Measurements from ENCODE around the gene PPP4R1. TPM values are rescaled to one million over a fixed set of nuclear protein-coding genes. Genes with fewer than 3 reads are reported as not detected.

The PPP4R1 gene
- total RNA-seq, 1 experiment from 2014 or later, result 71.1 TPM

DNA sequence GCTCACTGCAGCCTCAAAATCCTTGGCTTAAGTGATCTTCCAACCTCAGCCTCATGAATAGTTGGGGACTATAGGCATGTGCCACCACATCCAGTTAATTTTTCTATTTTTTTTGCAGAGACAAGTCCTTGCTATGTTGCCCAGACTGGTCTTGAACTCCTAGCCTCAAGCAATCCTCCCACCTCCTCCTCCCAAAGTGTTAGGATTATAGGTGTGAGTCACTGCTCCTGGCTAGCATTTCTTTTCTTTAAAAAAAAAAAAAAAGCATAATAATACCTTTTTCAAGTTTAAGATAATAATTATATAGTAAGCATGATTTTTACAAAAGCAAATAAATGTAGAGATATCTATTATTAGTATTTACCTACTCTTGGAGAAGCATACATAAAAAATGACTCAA, 36.1 kb downstream of the PPP4R1 start:
- no peaks in the 10 kb centered on the region for H3K27me3 Mint-ChIP-seq (ENCODE audit: low read depth)
- ChIA-PET CTCF (interaction anchor here (0.6 to 1.1 kb wide), 2 partner anchors 50 to 84 kb away, joined by 3 read pairs; no protein-coding TSS in a partner anchor), POLR2A (no interaction called here)
- peaks cover 23% of the 10 kb centered on the region for H3K4me1 Mint-ChIP-seq
- no peak overlapping the region for H3K4me3 Mint-ChIP-seq
- peaks cover 21% of the 10 kb centered on the region for H3K9me3 Mint-ChIP-seq
- no peak overlapping the region for H3K27ac Mint-ChIP-seq
- ATAC-seq (no peak), DNase-seq (ENCODE audit: low spot score) (no peak)
- peaks cover 36% of the 10 kb centered on the region for H3K36me3 Mint-ChIP-seq
- TF ChIP-seq GRHL2 (CRISPR knock-in tag; IDR thresholded peaks at IDR 0.05; ENCODE audit: insufficient replicate concordance, severe bottlenecking), result no peak
- TF ChIP-seq ZNF232 (CRISPR knock-in tag; IDR thresholded peaks at IDR 0.05), result no peak
- no peak for TF ChIP-seq RELA (CRISPR knock-in tag; IDR thresholded peaks at IDR 0.05; ENCODE audit: borderline replicate concordance)
- TF ChIP-seq, protein P1, sequence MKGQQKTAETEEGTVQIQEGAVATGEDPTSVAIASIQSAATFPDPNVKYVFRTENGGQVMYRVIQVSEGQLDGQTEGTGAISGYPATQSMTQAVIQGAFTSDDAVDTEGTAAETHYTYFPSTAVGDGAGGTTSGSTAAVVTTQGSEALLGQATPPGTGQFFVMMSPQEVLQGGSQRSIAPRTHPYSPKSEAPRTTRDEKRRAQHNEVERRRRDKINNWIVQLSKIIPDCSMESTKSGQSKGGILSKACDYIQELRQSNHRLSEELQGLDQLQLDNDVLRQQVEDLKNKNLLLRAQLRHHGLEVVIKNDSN (CRISPR knock-in tag; IDR thresholded peaks at IDR 0.05), result no peak
- TF ChIP-seq PRRX2 (CRISPR knock-in tag; IDR thresholded peaks at IDR 0.05), result no peak
- TF ChIP-seq CREB1 (CRISPR knock-in tag; IDR thresholded peaks at IDR 0.05), result no peak
- no peak for TF ChIP-seq ZNF416 (CRISPR knock-in tag; IDR thresholded peaks at IDR 0.05)
- TF ChIP-seq, protein P2, sequence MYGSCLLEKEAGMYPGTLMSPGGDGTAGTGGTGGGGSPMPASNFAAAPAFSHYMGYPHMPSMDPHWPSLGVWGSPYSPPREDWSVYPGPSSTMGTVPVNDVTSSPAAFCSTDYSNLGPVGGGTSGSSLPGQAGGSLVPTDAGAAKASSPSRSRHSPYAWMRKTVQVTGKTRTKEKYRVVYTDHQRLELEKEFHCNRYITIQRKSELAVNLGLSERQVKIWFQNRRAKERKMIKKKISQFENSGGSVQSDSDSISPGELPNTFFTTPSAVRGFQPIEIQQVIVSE (CRISPR knock-in tag; IDR thresholded peaks at IDR 0.05; ENCODE audit: borderline replicate concordance), result no peak
- no peak for TF ChIP-seq ZBTB21 (CRISPR knock-in tag; IDR thresholded peaks at IDR 0.05; ENCODE audit: borderline replicate concordance)
- TF ChIP-seq ETV6 (CRISPR knock-in tag; IDR thresholded peaks at IDR 0.05), result no peak
- TF ChIP-seq, protein P3, sequence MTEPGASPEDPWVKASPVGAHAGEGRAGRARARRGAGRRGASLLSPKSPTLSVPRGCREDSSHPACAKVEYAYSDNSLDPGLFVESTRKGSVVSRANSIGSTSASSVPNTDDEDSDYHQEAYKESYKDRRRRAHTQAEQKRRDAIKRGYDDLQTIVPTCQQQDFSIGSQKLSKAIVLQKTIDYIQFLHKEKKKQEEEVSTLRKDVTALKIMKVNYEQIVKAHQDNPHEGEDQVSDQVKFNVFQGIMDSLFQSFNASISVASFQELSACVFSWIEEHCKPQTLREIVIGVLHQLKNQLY (CRISPR knock-in tag; IDR thresholded peaks at IDR 0.05), result no peak

DNA sequence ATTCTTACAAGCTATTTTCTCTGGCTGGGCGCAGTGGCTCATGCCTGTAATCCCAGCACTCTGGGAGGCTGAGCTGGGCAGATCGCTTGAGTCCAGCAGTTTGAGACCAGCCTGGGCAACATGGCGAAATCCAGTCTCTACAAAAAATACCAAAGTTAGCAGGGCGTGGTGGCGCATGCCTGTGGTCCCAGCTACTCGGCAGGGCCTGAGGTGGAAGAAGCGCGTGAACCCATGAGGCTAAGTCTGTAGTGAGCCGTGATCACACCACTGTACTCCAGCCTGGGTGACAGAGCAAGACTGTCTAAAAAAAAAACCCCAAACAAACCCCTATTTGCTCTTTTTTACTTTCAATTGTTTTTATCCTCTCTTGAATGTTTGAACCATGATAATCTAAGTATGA, 37.0 kb downstream of the PPP4R1 start:
- TF ChIP-seq NFATC4 (CRISPR knock-in tag; IDR thresholded peaks at IDR 0.05), result no peak
- TF ChIP-seq, protein P4, sequence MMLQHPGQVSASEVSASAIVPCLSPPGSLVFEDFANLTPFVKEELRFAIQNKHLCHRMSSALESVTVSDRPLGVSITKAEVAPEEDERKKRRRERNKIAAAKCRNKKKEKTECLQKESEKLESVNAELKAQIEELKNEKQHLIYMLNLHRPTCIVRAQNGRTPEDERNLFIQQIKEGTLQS (CRISPR knock-in tag; conservative IDR thresholded peaks at IDR 0.05), result no peak
- TF ChIP-seq ZNF121 (CRISPR knock-in tag; IDR thresholded peaks at IDR 0.05), result no peak
- TF ChIP-seq TCF7 (CRISPR knock-in tag; IDR thresholded peaks at IDR 0.05; ENCODE audit: low read depth), result no peak
- no peak for TF ChIP-seq ZNF671 (CRISPR knock-in tag; IDR thresholded peaks at IDR 0.05)
- no peak for TF ChIP-seq NR1H2 (CRISPR knock-in tag; IDR thresholded peaks at IDR 0.05)
- TF ChIP-seq, protein P5, sequence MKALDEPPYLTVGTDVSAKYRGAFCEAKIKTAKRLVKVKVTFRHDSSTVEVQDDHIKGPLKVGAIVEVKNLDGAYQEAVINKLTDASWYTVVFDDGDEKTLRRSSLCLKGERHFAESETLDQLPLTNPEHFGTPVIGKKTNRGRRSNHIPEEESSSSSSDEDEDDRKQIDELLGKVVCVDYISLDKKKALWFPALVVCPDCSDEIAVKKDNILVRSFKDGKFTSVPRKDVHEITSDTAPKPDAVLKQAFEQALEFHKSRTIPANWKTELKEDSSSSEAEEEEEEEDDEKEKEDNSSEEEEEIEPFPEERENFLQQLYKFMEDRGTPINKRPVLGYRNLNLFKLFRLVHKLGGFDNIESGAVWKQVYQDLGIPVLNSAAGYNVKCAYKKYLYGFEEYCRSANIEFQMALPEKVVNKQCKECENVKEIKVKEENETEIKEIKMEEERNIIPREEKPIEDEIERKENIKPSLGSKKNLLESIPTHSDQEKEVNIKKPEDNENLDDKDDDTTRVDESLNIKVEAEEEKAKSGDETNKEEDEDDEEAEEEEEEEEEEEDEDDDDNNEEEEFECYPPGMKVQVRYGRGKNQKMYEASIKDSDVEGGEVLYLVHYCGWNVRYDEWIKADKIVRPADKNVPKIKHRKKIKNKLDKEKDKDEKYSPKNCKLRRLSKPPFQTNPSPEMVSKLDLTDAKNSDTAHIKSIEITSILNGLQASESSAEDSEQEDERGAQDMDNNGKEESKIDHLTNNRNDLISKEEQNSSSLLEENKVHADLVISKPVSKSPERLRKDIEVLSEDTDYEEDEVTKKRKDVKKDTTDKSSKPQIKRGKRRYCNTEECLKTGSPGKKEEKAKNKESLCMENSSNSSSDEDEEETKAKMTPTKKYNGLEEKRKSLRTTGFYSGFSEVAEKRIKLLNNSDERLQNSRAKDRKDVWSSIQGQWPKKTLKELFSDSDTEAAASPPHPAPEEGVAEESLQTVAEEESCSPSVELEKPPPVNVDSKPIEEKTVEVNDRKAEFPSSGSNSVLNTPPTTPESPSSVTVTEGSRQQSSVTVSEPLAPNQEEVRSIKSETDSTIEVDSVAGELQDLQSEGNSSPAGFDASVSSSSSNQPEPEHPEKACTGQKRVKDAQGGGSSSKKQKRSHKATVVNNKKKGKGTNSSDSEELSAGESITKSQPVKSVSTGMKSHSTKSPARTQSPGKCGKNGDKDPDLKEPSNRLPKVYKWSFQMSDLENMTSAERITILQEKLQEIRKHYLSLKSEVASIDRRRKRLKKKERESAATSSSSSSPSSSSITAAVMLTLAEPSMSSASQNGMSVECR (CRISPR knock-in tag; IDR thresholded peaks at IDR 0.05; ENCODE audit: borderline replicate concordance), result no peak
- no peak for TF ChIP-seq ELF4 (CRISPR knock-in tag; IDR thresholded peaks at IDR 0.05; ENCODE audit: low read depth)
- TF ChIP-seq ESRRA (CRISPR knock-in tag; IDR thresholded peaks at IDR 0.05; ENCODE audit: borderline replicate concordance), result no peak
- no peak for TF ChIP-seq MYBL2 (CRISPR knock-in tag; IDR thresholded peaks at IDR 0.05)
- TF ChIP-seq, protein P6, sequence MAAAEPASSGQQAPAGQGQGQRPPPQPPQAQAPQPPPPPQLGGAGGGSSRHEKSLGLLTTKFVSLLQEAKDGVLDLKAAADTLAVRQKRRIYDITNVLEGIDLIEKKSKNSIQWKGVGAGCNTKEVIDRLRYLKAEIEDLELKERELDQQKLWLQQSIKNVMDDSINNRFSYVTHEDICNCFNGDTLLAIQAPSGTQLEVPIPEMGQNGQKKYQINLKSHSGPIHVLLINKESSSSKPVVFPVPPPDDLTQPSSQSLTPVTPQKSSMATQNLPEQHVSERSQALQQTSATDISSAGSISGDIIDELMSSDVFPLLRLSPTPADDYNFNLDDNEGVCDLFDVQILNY (CRISPR knock-in tag; IDR thresholded peaks at IDR 0.05), result no peak
- no peak for TF ChIP-seq NR3C1 (CRISPR knock-in tag; conservative IDR thresholded peaks at IDR 0.05; ENCODE audit: low read depth)
- TF ChIP-seq TEAD1 (CRISPR knock-in tag; IDR thresholded peaks at IDR 0.05), result no peak
- TF ChIP-seq CREM (CRISPR knock-in tag; IDR thresholded peaks at IDR 0.05), result no peak
- TF ChIP-seq, protein P1 (CRISPR knock-in tag; IDR thresholded peaks at IDR 0.05), result no peak
- TF ChIP-seq ZNF317 (CRISPR knock-in tag; IDR thresholded peaks at IDR 0.05; ENCODE audit: borderline replicate concordance, low read depth), result no peak
- TF ChIP-seq, protein P7, sequence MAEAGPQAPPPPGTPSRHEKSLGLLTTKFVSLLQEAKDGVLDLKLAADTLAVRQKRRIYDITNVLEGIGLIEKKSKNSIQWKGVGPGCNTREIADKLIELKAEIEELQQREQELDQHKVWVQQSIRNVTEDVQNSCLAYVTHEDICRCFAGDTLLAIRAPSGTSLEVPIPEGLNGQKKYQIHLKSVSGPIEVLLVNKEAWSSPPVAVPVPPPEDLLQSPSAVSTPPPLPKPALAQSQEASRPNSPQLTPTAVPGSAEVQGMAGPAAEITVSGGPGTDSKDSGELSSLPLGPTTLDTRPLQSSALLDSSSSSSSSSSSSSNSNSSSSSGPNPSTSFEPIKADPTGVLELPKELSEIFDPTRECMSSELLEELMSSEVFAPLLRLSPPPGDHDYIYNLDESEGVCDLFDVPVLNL (CRISPR knock-in tag; IDR thresholded peaks at IDR 0.05; ENCODE audit: borderline replicate concordance, low read depth), result no peak
- H3K27ac Mint-ChIP-seq, result peak overlapping the region; percentile 71
- CTCF ChIA-PET, result interaction anchor here (1.1 to 1.2 kb wide), 3 partner anchors 84 to 243 kb away, joined by 3 to 4 read pairs (median 3); partner anchors contain the start of gene TWSG1
- no peak for ATAC-seq
- H3K4me3 Mint-ChIP-seq, result no peak overlapping the region
- no peak for DNase-seq (ENCODE audit: low spot score)
- no peaks in the 10 kb centered on the region for H3K27me3 Mint-ChIP-seq (ENCODE audit: low read depth)
- H3K36me3 Mint-ChIP-seq, result peaks cover 28% of the 10 kb centered on the region
- POLR2A ChIA-PET, result no interaction called here
- H3K4me1 Mint-ChIP-seq, result peaks cover 23% of the 10 kb centered on the region
- H3K9me3 Mint-ChIP-seq, result peaks cover 18% of the 10 kb centered on the region
